Keratinocyte (primary cell): ENCODE results near the gene SLC12A5. TPM values are rescaled to one million over a fixed set of nuclear protein-coding genes. Genes with fewer than 3 reads are reported as not detected.

Experiments used
- DNase-seq: peaks from one replicate; pipeline ENCODE4 v3.0.0-alpha.2; 2011; ENCODE audit warnings: low read depth, missing footprints, low spot score
- FAIRE-seq: peaks from 2 replicates; lab custom pipeline; 2011; peaks lifted over from hg19 to GRCh38; lab: Jason Lieb, UNC
- H2AFZ ChIP-seq: 2 replicates; pipeline ENCODE4 v1.6.0; 2012; ENCODE audit warnings: low read length, control low read depth, inconsistent platforms; ENCODE audit not compliant: control insufficient read depth
- H3K27ac ChIP-seq: 2 replicates; pipeline ENCODE4 v1.5.1; 2011; ENCODE audit warnings: low read length; ENCODE audit not compliant: control insufficient read depth, insufficient read depth
- H3K27me3 ChIP-seq: 3 replicates; pipeline ENCODE4 v1.6.0; 2011; ENCODE audit warnings: low read length; ENCODE audit not compliant: control insufficient read depth, insufficient read depth; ENCODE audit errors: extremely low read depth
- H3K36me3 ChIP-seq, 2 experiments: 2 replicates in 1 of 2; 3 replicates in 1 of 2; pipeline ENCODE4 v1.5.1; 2011; ENCODE audit warnings: low read length in 2 of 2, mild to moderate bottlenecking in 1 of 2; ENCODE audit not compliant: control insufficient read depth in 2 of 2, insufficient read depth in 2 of 2; ENCODE audit errors: extremely low read depth in 1 of 2
- H3K4me1 ChIP-seq: 3 replicates; pipeline ENCODE4 v1.5.1; 2011; ENCODE audit warnings: low read length; ENCODE audit not compliant: control insufficient read depth, insufficient read depth; ENCODE audit errors: extremely low read depth
- H3K4me2 ChIP-seq: 3 replicates; pipeline ENCODE4 v1.6.0; 2011; ENCODE audit warnings: low read depth, low read length; ENCODE audit not compliant: control insufficient read depth, insufficient read depth; ENCODE audit errors: extremely low read depth
- H3K4me3 ChIP-seq, 3 experiments: fragments of 200-600 bp in 1 of 3; sonication (generic) in 1 of 3; 2 replicates in 2 of 3; 3 replicates in 1 of 3; pipeline ENCODE4 v1.5.1; 2011 to 2016; ENCODE audit warnings: low read length in 3 of 3, mild to moderate bottlenecking in 3 of 3, control low read depth in 2 of 3, inconsistent platforms in 1 of 3, low read depth in 1 of 3, mixed read lengths in 1 of 3, mixed run types in 1 of 3, moderate library complexity in 1 of 3; ENCODE audit not compliant: control insufficient read depth in 2 of 3, insufficient read depth in 2 of 3; ENCODE audit errors: extremely low read depth in 1 of 3
- H3K79me2 ChIP-seq: 2 replicates; pipeline ENCODE4 v1.6.0; 2012; ENCODE audit warnings: low read length; ENCODE audit not compliant: control insufficient read depth, insufficient read depth
- H3K9ac ChIP-seq: 3 replicates; pipeline ENCODE4 v1.6.0; 2011; ENCODE audit warnings: low read length; ENCODE audit not compliant: control insufficient read depth, insufficient read depth; ENCODE audit errors: extremely low read depth
- H3K9me1 ChIP-seq: 3 replicates; pipeline ENCODE4 v1.6.0; 2011; ENCODE audit warnings: low read length; ENCODE audit not compliant: control insufficient read depth, insufficient read depth; ENCODE audit errors: extremely low read depth
- H3K9me3 ChIP-seq: 2 replicates; pipeline ENCODE4 v1.5.1; 2012; ENCODE audit warnings: low read depth, low read length; ENCODE audit not compliant: control insufficient read depth
- H4K20me1 ChIP-seq: 3 replicates; pipeline ENCODE4 v1.6.0; 2011; ENCODE audit warnings: low read length; ENCODE audit not compliant: control insufficient read depth, insufficient read depth; ENCODE audit errors: extremely low read depth
- CTCF ChIP-seq, 3 experiments: IDR thresholded peaks in 1 of 3; conservative IDR thresholded peaks in 1 of 3; optimal IDR thresholded peaks in 1 of 3; 2 replicates in 2 of 3; 3 replicates in 1 of 3; pipeline versions ENCODE3 to v1.5.1; 2011; ENCODE audit warnings: low read length in 3 of 3, mild to moderate bottlenecking in 3 of 3, moderate library complexity in 2 of 3, control low read depth in 1 of 3, inconsistent platforms in 1 of 3; ENCODE audit not compliant: insufficient read depth in 2 of 3; ENCODE audit errors: extremely low read depth in 1 of 3
- EZH2 ChIP-seq: IDR thresholded peaks from one replicate; pipeline ENCODE4 v1.6.1; 2012; ENCODE audit warnings: inconsistent platforms, mild to moderate bottlenecking, low read length, moderate library complexity
- dilution Hi-C: fragments of 300-500 bp; cut with MboI; formaldehyde crosslinking; loops from one replicate; pipeline ENCODE4 v1.7.0; 2020; ENCODE audit warnings: low sequenced_read_pairs; ENCODE audit not compliant: extremely low pct_ligation_motif_present
- polyA plus RNA-seq, 5 experiments: library from polyadenylated mRNA; depleted of rRNA in 3 of 5; stranded (reverse) in 3 of 5; stranded (forward) in 1 of 5; unstranded in 1 of 5; fragments of >200 nt; gene quantifications; 1 replicate in 1 of 5; 2 replicates in 3 of 5; 3 replicates in 1 of 5; pipeline versions ENCODE4 v1.2.1 to v1.2.3, GENCODE V29; 2011 to 2012; ENCODE audit warnings: missing spikeins in 2 of 5, low read depth in 1 of 5, low replicate concordance in 1 of 5

SLC12A5 gene
- polyA plus RNA-seq, 1 donor (not counting 4 experiments of a cell fraction or from before 2014, with no cell fraction given): not detected

DNA sequence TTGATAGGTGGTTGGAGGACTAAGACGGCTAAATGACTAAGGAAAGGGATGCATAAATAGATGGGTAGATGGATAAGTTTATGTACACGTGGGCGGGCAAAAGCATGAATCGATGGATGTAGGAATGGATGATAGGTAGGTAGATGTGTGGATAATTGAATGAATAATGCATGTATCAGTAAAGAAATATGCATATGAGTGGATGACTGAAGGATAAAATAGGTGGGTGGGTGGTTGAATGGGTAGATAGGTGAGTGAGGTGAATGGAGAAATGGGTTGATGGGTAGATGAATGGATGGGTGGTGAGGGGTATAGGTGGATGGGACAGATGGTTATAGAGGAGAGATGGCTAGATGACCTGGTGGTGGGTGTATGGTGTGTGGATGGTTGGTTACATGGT is 20.2 kb downstream of the SLC12A5 start:
- no peak for TF ChIP-seq EZH2
- no peak for TF ChIP-seq CTCF (optimal IDR thresholded peaks at IDR 0.05 in 1 of 3, IDR thresholded peaks at IDR 0.05 in 1 of 3, conservative IDR thresholded peaks at IDR 0.05 in 1 of 3; ENCODE audit: extremely low read depth in 1 of 3, insufficient read depth in 2 of 3, low read length in 3 of 3)
- Histone ChIP-seq H3K4me2 (no peak overlapping the region), H3K27ac (no peak overlapping the region), H3K79me2 (no peaks in the 10 kb centered on the region), H2AFZ (no peak overlapping the region), H3K36me3 (no peaks in the 10 kb centered on the region), H4K20me1 (no peaks in the 10 kb centered on the region), H3K9me3 (no peaks in the 10 kb centered on the region), H3K4me3 (no peak overlapping the region), H3K9me1 (no peaks in the 10 kb centered on the region), H3K4me1 (no peaks in the 10 kb centered on the region), H3K9ac (no peak overlapping the region), H3K27me3 (peaks cover 10% of the 10 kb centered on the region)
- dilution Hi-C loops: no loop called here
- DNase-seq: no peak
- FAIRE-seq: no peak

DNA sequence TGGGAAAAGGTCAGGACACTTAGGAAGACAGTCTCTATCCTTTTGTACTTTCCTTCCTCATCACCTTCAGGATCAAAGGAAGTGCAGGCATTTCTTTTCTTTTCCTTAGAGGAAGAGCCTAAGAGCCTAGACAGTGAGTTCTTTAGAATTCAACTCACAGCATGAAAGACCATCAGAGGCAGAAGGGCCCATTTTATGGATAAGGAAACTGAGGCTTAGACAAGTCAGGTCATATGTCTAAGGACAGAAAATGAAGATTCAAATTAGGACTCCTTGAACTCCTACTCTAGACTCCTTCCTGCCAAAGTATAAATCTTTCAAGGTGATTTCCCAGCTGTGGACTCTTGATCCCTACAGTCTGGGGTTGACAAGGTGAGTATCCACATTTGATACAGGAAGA is 20.8 kb downstream of the SLC12A5 start:
- H3K4me1 ChIP-seq: no peaks in the 10 kb centered on the region
- no peaks in the 10 kb centered on the region for H3K9me1 ChIP-seq
- H3K9me3 ChIP-seq: no peaks in the 10 kb centered on the region
- FAIRE-seq (no peak), DNase-seq (no peak)
- peaks cover 12% of the 10 kb centered on the region for H3K27me3 ChIP-seq
- no peak overlapping the region for H3K4me2 ChIP-seq
- no peak overlapping the region for H2AFZ ChIP-seq
- H3K36me3 ChIP-seq: no peaks in the 10 kb centered on the region
- no peaks in the 10 kb centered on the region for H3K79me2 ChIP-seq
- H4K20me1 ChIP-seq: no peaks in the 10 kb centered on the region
- no peak overlapping the region for H3K27ac ChIP-seq
- no peak overlapping the region for H3K4me3 ChIP-seq
- TF ChIP-seq EZH2: no peak
- TF ChIP-seq CTCF (optimal IDR thresholded peaks at IDR 0.05 in 1 of 3, IDR thresholded peaks at IDR 0.05 in 1 of 3, conservative IDR thresholded peaks at IDR 0.05 in 1 of 3; ENCODE audit: extremely low read depth in 1 of 3, insufficient read depth in 2 of 3, low read length in 3 of 3): no peak
- no peak overlapping the region for H3K9ac ChIP-seq
- dilution Hi-C loops: no loop called here
